ENCODE results near the gene C1QL1. TPM values are rescaled to one million over a fixed set of nuclear protein-coding genes. Genes with fewer than 3 reads are reported as not detected.
"Not testable (repeated sequence)": the region's sequence is repeated elsewhere in the genome, so short reads cannot be mapped to it uniquely, and the experiment has no call there.

C1QL1 gene
- total RNA-seq, 1 donor from 2014 or later = 1.4 TPM

DNA sequence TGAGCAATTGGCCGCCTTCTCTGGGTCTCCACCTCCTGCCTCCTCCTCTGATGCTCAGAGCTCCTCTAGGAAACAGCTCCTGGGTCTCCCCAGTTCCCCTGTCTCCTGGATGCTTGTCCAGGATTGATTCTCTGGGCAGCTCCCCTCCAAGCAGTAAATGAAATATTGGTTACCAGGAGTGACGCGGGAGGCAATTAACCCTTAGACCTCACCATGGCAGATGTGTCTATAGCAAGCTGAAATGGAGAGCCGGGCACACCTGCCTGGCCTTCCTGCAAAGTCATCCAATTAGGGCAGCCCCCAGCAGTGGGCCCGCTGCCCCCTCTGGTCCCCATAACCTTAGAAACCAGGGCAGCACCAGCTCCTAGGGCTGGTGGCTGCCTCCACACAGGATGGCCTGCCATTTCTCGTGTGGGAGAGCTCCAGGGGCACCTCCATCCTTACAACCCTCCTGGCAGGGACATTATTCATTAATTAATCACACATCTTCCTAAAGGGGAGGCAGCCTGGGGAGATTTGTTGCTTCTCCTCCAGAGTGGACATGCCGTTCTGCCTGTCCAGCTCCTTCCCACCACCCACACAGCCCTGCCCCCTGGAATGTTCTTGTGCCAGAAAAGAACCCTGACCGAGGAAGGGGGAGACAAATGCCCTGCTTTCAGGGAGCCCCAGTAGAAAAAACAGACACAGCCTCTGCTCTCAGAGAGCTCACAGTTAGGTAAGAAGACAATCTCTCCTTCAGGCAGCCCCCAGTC lies 12.3 kb downstream of the C1QL1 start:
- DNase-seq (ENCODE audit: extremely low spot score, unreplicated experiment) = no peak
- TF ChIP-seq CTCF (IDR thresholded peaks at IDR 0.05) = no peak
- H3K36me3 Mint-ChIP-seq (ENCODE audit: unreplicated experiment) = no peaks in the 10 kb centered on the region
- no peak overlapping the region for H3K4me3 Mint-ChIP-seq (ENCODE audit: unreplicated experiment)
- H3K27me3 Mint-ChIP-seq (ENCODE audit: unreplicated experiment) = no peaks in the 10 kb centered on the region
- no peaks in the 10 kb centered on the region for H3K9me3 Mint-ChIP-seq (ENCODE audit: unreplicated experiment)
- peaks cover 11% of the 10 kb centered on the region for H3K4me1 Mint-ChIP-seq (ENCODE audit: unreplicated experiment)
- H3K27ac Mint-ChIP-seq (ENCODE audit: unreplicated experiment) = no peak overlapping the region

GRCh38 chr17:44952946-44953475 lies 15.1 kb downstream of the C1QL1 start:
- Mint-ChIP-seq H3K27me3 (ENCODE audit: unreplicated experiment) (no peaks in the 10 kb centered on the region), H3K36me3 (ENCODE audit: unreplicated experiment) (no peaks in the 10 kb centered on the region), H3K4me3 (ENCODE audit: unreplicated experiment) (no peak overlapping the region), H3K27ac (ENCODE audit: unreplicated experiment) (no peak overlapping the region), H3K9me3 (ENCODE audit: unreplicated experiment) (no peaks in the 10 kb centered on the region), H3K4me1 (ENCODE audit: unreplicated experiment) (peaks cover 8% of the 10 kb centered on the region)
- no peak for TF ChIP-seq CTCF (IDR thresholded peaks at IDR 0.05)
- no peak for DNase-seq (ENCODE audit: extremely low spot score, unreplicated experiment)

- DNase-seq (ENCODE audit: extremely low spot score, unreplicated experiment) = no peak
- Mint-ChIP-seq H3K4me1 (ENCODE audit: unreplicated experiment) (peaks cover 23% of the 10 kb centered on the region), H3K27me3 (ENCODE audit: unreplicated experiment) (no peaks in the 10 kb centered on the region), H3K9me3 (ENCODE audit: unreplicated experiment) (no peaks in the 10 kb centered on the region), H3K4me3 (ENCODE audit: unreplicated experiment) (peak overlapping the region; percentile 90), H3K27ac (ENCODE audit: unreplicated experiment) (peak overlapping the region; percentile 89), H3K36me3 (ENCODE audit: unreplicated experiment) (no peaks in the 10 kb centered on the region)
- TF ChIP-seq CTCF (IDR thresholded peaks at IDR 0.05) = no peak
Measured at GRCh38 chr17:44948315-44948795, 19.7 kb downstream of the C1QL1 start.

DNA sequence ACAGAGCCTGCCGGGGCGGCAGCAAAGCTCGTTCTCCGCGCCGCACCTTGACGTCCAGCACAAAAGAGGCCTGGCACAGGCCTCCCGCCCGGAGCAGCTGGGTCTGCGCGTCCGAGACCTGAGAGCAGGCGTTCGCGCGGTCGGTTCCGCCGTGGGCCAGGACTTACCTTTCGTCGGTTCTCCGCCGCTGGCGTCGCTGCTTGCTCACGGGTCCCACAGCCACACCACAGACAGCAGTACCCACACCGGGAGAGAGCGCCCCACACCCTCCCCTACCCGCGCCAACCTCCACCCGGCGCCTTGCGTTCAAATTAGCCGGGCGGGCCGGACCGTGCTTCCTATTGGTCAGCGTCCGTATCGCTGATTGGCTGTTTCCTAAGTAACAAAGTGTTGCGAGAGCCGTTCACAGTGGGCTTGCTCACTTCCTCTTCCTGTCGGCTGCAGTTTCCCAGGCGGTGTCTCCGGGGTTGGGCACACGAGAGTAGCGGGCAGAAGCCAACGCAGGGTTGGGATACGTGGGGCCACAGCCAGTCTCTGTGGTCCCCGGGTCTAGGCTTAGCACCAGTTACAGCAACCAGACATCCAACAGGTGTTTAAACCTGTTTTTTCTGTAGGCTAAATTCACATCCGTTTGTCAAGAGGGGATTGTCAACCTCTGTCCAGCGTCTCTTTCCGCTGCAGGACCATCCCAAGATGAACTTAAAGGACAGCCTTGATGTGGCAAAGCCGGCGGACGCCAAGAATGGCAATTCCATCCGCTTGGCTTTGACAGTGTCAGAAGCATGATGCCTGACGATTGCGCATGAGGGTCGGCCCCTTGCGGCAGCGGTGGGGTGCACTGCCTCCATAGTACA lies 20.4 kb downstream of the C1QL1 start, which contains the start of gene KIF18B:
Gene KIF18B, minus strand, starts transcription at position 313 of the 854 bp plus-strand sequence. CDS start 11,429 bp downstream, outside the sequence.
- Mint-ChIP-seq H3K4me3 (ENCODE audit: unreplicated experiment) (peak within 1 kb of the TSS; percentile 90), H3K36me3 (ENCODE audit: unreplicated experiment) (no peaks in the 10 kb centered on the region), H3K9me3 (ENCODE audit: unreplicated experiment) (no peaks in the 10 kb centered on the region), H3K27me3 (ENCODE audit: unreplicated experiment) (no peaks in the 10 kb centered on the region), H3K4me1 (ENCODE audit: unreplicated experiment) (peaks cover 23% of the 10 kb centered on the region), H3K27ac (ENCODE audit: unreplicated experiment) (peak within 1 kb of the TSS; percentile 89)
- DNase-seq (ENCODE audit: extremely low spot score, unreplicated experiment) = peak; percentile 94
- no peak for TF ChIP-seq CTCF (IDR thresholded peaks at IDR 0.05)

- peaks cover 38% of the 10 kb centered on the region for H3K4me1 Mint-ChIP-seq (ENCODE audit: unreplicated experiment)
- H3K9me3 Mint-ChIP-seq (ENCODE audit: unreplicated experiment); DNase-seq (ENCODE audit: extremely low spot score, unreplicated experiment); H3K36me3 Mint-ChIP-seq (ENCODE audit: unreplicated experiment); H3K27me3 Mint-ChIP-seq (ENCODE audit: unreplicated experiment); H3K4me3 Mint-ChIP-seq (ENCODE audit: unreplicated experiment); H3K27ac Mint-ChIP-seq (ENCODE audit: unreplicated experiment): not testable (repeated sequence)
Measured at GRCh38 chr17:44945652-44946051, 22.5 kb downstream of the C1QL1 start.
